Uterus (tissue), 4 donors: ENCODE results near the gene ERC2. TPM values are rescaled to one million over a fixed set of nuclear protein-coding genes. Genes with fewer than 3 reads are reported as not detected.

Source experiments
- DNase-seq, 2 donors: peaks; one replicate each; pipeline ENCODE4 v3.0.0-alpha.2; 2019 to 2020
- H3K27ac ChIP-seq, 2 donors: fragments of 200-600 bp; sonication (generic); 1 replicate in 1 of 2; 2 replicates in 1 of 2; pipeline ENCODE4 v1.5.1; 2016 to 2018
- H3K27me3 ChIP-seq, 2 donors: fragments of 200-600 bp; sonication (generic); one replicate each; pipeline ENCODE4 v1.5.1; 2018 to 2019; ENCODE audit warnings: control low read depth in 1 of 2
- H3K36me3 ChIP-seq, 2 donors: fragments of 200-600 bp; sonication (generic); one replicate each; pipeline ENCODE4 v1.5.1; 2019; ENCODE audit warnings: control low read depth in 1 of 2
- H3K4me1 ChIP-seq, 2 donors: fragments of 200-600 bp; sonication (generic); one replicate each; pipeline ENCODE4 v1.5.1; 2018 to 2019; ENCODE audit warnings: control low read depth in 1 of 2
- H3K4me3 ChIP-seq, 2 donors: fragments of 200-600 bp; sonication (generic); 1 replicate in 1 of 2; 2 replicates in 1 of 2; pipeline ENCODE4 v1.5.1; 2018 to 2019; ENCODE audit warnings: mild to moderate bottlenecking in 1 of 2
- H3K9me3 ChIP-seq, 2 donors: fragments of 200-600 bp; sonication (generic); one replicate each; pipeline ENCODE4 v1.5.1; 2019; ENCODE audit warnings: control low read depth in 1 of 2
- POLR2A ChIP-seq, 2 donors: fragments of 450-650 bp; IDR thresholded peaks; one replicate each; pipeline ENCODE4 v1.6.1; 2016; ENCODE audit warnings: antibody characterized with exemption in 2 of 2, mild to moderate bottlenecking in 1 of 2, moderate library complexity in 1 of 2
- intact Hi-C: fragments of 100-400 bp; cut with DNase I; formaldehyde crosslinking; loops from one replicate; pipeline ENCODE4 v1.15.1; 2023; ENCODE audit warnings: low total_unique reads
- total RNA-seq, 4 donors: library from RNA; depleted of rRNA in 3 of 4; stranded (reverse); fragments of >200 nt in 3 of 4; gene quantifications; one replicate each; pipeline versions ENCODE4 v1.1.0 to v1.2.4, GENCODE V29; 2014 to 2023
- TF ChIP-seq, protein P1 (sequence below), 4 experiments: fragments of 200-600 bp in 2 of 4; fragments of 450-650 bp in 2 of 4; sonication (generic) in 2 of 4; IDR thresholded peaks; one replicate each; pipeline ENCODE4 v1.5.1; 2016 to 2019; ENCODE audit warnings: antibody characterized with exemption in 4 of 4, mild to moderate bottlenecking in 2 of 4, moderate library complexity in 1 of 4
- donor health status: DM: yes; HTN: yes; CAD: no.

Gene ERC2
- total RNA-seq, 4 donors from 2014 or later, result 1.7 to 5.5 TPM; not detected in 2

- TF ChIP-seq, protein P1, sequence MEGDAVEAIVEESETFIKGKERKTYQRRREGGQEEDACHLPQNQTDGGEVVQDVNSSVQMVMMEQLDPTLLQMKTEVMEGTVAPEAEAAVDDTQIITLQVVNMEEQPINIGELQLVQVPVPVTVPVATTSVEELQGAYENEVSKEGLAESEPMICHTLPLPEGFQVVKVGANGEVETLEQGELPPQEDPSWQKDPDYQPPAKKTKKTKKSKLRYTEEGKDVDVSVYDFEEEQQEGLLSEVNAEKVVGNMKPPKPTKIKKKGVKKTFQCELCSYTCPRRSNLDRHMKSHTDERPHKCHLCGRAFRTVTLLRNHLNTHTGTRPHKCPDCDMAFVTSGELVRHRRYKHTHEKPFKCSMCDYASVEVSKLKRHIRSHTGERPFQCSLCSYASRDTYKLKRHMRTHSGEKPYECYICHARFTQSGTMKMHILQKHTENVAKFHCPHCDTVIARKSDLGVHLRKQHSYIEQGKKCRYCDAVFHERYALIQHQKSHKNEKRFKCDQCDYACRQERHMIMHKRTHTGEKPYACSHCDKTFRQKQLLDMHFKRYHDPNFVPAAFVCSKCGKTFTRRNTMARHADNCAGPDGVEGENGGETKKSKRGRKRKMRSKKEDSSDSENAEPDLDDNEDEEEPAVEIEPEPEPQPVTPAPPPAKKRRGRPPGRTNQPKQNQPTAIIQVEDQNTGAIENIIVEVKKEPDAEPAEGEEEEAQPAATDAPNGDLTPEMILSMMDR (IDR thresholded peaks at IDR 0.05), result no peak
- no peak for TF ChIP-seq POLR2A (IDR thresholded peaks at IDR 0.05)
- DNase-seq, result no peak
- Histone ChIP-seq H3K27me3 (no peaks in the 10 kb centered on the region), H3K27ac (no peak overlapping the region), H3K9me3 (no peaks in the 10 kb centered on the region), H3K4me3 (no peak overlapping the region), H3K36me3 (no peaks in the 10 kb centered on the region), H3K4me1 (no peaks in the 10 kb centered on the region)
- intact Hi-C loops, result no loop called here
Observed at GRCh38 chr3:55654123-55654760, 814.0 kb downstream of the ERC2 start.

DNA sequence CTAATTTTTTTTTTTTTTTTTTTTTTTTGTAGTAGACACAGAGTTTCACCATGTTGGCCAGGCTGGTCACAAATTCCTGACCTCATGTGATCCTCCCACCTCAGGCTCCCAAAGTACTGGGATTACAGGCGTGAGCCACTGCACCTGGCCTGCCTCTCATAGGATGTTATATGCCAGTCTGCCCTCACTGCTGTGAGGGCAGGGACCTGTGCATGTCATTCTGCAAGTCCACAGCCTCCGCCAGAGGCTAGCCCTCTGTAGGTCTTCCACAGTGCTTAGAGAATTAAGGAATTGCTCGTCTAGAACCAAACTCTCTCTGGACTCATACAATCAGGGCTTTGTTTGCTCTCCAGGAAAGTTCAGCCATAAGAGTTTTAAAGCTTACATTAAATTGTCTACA lies 817.3 kb downstream of the ERC2 start:
- H3K9me3 ChIP-seq, result no peaks in the 10 kb centered on the region

DNA sequence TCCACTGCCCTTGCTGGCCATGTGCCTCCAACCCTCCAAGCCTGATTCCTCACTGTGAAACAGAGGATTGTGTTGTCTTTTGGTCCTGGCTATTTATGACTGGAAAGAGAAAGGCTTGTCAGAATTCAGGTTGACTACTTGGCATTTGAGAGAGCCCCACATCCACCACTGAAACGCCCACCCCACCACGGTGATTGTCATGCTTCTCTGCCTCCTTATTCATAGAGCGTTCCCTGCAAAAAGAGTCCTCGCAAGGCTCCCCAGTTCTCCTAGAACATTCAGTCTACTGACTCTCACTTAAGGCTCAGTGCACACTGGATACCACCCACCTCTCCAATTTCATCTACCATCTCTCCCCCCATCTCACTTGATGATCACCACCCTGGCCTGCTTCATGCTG lies 818.3 kb downstream of the ERC2 start:
- no peak for DNase-seq
- TF ChIP-seq POLR2A (IDR thresholded peaks at IDR 0.05), result no peak
- TF ChIP-seq, protein P1 (IDR thresholded peaks at IDR 0.05), result no peak
- Histone ChIP-seq H3K4me1 (no peaks in the 10 kb centered on the region), H3K4me3 (no peak overlapping the region), H3K9me3 (no peaks in the 10 kb centered on the region), H3K36me3 (no peaks in the 10 kb centered on the region), H3K27ac (no peak overlapping the region), H3K27me3 (no peaks in the 10 kb centered on the region)
- intact Hi-C loops, result no loop called here

More for the DNA sequence above, 817.3 kb downstream of the ERC2 start:
- no peak for TF ChIP-seq POLR2A (IDR thresholded peaks at IDR 0.05)
- TF ChIP-seq, protein P1 (IDR thresholded peaks at IDR 0.05), result no peak
- intact Hi-C loops, result no loop called here
- no peak overlapping the region for H3K27ac ChIP-seq
- no peak overlapping the region for H3K4me3 ChIP-seq
- no peaks in the 10 kb centered on the region for H3K36me3 ChIP-seq
- no peaks in the 10 kb centered on the region for H3K4me1 ChIP-seq
- no peaks in the 10 kb centered on the region for H3K27me3 ChIP-seq
- DNase-seq, result no peak

GRCh38 chr3:55649554-55649953 lies 818.7 kb downstream of the ERC2 start:
- no peaks in the 10 kb centered on the region for H3K36me3 ChIP-seq
- no peak overlapping the region for H3K4me3 ChIP-seq
- no peaks in the 10 kb centered on the region for H3K9me3 ChIP-seq
- no peak for TF ChIP-seq POLR2A (IDR thresholded peaks at IDR 0.05)
- TF ChIP-seq, protein P1 (IDR thresholded peaks at IDR 0.05), result no peak
- H3K27ac ChIP-seq, result no peak overlapping the region
- intact Hi-C loops, result no loop called here
- no peak for DNase-seq
- H3K27me3 ChIP-seq, result no peaks in the 10 kb centered on the region
- H3K4me1 ChIP-seq, result no peaks in the 10 kb centered on the region

- H3K27me3 ChIP-seq, result no peaks in the 10 kb centered on the region
- no peaks in the 10 kb centered on the region for H3K4me1 ChIP-seq
- no peak overlapping the region for H3K4me3 ChIP-seq
- DNase-seq, result no peak
- intact Hi-C loops, result no loop called here
- H3K9me3 ChIP-seq, result no peaks in the 10 kb centered on the region
- no peak overlapping the region for H3K27ac ChIP-seq
- H3K36me3 ChIP-seq, result no peaks in the 10 kb centered on the region
- no peak for TF ChIP-seq POLR2A (IDR thresholded peaks at IDR 0.05)
- TF ChIP-seq, protein P1 (IDR thresholded peaks at IDR 0.05), result no peak
Observed at GRCh38 chr3:55648591-55649318, 819.5 kb downstream of the ERC2 start.
